HuH-7 (cell line): ENCODE results near the gene RBL2.
"Not testable (repeated sequence)": the region's sequence is repeated elsewhere in the genome, so short reads cannot be mapped to it uniquely, and the experiment has no call there.

ENCODE experiments used
- DNase-seq: peaks from one replicate; pipeline ENCODE4 v3.0.0; 2011; ENCODE audit warnings: low spot score

Gene RBL2

DNA sequence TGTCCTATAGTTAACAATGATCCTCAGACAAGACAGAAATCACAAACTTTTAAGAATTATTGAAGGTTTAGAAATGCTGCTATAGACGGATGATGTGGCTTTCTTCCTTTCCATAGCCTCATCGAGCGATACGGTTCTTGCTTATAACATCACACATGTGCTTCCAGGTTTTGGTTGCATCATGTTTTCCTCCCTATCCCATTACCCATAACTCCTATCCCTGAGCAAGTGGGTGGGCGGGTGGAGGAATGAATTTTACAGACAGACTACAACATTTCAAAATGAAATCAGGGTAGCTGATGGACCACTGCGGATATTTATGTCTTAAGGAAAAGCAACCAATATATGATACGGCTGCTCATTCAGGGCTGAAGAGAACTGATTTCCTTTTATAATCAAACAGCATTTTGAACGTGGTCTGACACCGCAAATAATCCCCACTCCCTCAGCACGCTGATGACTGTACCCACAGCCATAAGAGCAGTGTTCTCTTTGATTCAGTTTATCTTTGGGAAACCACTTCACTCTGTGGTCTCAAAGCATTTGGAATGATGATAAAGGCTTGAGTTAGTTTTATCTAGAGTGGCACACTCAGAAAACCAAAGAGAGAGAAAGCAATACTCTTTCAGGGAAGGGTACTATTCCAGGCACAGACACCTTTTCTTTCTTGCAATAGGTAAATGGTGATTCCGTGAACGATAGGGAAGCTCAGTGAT, 73.4 kb downstream of the RBL2 start:
- no peak for DNase-seq

DNA sequence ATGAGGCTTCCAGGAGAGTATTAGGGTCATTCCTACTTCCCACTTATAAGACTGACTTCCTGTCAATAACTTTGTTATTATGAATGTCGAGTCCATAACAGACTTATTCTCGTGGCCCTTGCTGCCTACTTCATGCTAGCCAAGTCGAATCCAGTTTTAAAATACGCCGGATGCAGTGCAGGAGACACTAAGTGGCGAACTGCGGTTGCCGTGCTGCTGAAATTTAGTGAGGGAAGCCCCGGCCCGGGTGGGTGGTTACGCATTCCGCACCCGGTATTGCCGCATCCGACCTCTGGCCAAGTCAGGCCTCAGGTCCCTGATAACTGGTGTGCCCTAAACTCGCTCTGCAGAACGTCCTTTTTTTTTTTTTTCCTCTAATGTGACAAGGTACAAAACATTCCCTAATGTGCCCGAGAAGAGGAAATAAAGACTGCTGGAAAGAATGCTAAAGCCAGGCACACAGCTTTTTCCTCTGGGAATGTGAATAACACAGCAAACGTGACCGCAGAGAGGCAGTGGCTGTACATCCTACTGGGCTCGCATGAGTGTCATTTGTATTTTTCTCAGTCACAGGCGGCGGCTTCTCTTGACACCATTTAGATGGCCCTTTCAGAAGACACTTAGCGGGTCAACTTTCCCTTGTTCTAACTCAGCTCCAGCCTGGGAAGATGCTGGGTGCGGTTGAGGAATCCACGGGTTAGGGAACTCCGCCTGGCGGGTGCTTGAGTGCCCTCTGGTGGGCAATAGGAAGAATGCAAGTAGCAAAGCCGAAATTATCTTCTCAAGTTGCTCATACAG, 75.8 kb downstream of the RBL2 start:
- peak; percentile 55 for DNase-seq

DNA sequence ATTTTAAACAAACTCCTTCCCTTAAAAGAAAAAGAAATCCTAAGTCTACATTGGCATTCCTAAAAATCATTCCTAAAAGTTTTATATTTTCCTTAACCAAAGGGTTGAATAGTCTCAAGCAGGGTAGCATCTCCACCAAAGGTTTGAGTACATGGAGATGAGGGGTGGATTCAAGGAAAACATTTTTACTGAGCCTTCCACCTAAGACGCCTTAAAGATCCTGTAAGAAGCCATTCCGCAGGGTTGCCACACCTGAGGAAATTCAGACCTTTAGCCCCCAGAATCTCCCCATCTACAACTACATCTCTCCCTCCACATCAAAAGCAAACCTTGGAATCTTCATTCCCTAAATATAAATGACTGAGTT, 76.4 kb downstream of the RBL2 start:
- no peak for DNase-seq

DNA sequence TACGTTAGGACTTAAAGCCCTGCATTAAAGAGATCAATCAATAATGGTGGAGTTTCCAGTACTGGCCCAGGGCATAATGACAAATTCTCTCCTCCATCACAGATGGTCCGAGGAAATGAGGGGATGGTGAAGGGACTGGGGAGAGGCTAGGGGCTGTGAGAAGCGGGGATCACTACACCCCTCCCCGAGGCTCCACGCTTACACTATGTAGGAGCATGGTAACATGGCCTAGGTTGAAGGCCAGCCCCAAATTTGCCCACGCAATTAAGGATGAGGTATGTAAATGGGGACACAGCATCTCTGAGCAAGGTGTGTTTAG, 76.8 kb downstream of the RBL2 start:
- no peak for DNase-seq

DNA sequence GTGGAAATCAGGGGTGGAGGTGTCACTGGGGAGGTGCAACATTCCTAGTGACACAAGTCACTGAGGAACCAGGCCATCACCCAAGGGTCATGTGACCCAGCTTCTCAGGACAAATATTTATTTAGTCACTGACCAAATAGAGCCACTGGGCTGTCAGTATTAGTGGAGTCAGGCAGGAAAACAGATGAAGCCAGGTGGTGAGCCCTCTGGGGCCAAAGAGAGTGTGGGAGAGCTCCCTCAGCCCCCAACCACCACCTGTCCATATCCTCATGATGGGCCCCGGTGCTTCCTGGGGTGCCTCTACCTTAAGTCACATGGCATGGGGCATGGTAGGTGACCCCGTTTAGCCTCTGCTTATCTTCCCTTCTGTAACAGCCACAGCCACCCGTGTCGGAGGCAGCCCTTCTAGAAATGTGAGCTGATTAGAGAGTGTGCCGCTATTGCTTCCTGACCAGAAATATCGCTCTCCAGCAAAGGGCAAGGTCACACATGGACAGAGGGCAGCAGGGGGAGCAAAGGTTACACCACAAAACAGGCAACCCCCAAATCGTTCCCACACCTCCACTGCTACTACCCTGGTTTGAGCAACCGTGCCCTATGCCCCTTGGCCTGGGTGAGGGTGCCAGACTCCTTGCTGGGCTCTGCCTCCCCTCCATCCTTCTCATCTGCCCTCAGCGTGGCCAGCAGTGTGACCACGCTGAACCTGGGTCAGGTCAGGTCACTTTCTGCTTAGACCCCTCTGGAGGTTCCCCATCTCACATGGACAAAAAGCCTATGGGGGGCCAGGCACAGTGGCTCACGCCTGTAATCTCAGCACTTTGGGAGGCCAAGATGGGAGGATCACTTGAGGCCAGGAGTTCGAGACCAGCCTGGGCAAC, 77.4 kb downstream of the RBL2 start:
- DNase-seq = peak; percentile 46

DNA sequence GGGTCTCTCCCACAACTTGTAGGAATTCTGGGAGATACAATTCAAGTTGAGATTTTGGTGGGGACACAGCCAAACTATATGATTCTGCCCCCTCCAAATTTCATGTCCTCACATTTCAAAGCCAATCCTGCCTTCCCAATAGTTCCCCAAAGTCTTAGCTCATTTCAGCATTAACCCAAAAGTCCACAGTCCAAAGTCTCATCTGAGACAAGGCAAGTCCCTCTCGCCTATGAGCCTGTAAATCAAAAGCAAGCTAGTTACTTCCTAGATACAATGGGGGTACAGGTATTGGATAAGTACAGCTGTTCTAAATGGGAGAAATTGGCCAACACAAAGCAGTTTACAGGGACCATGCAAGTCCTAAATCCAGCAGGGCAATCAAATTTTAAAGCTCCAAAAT, 78.5 kb downstream of the RBL2 start:
- not testable (repeated sequence) for DNase-seq

DNA sequence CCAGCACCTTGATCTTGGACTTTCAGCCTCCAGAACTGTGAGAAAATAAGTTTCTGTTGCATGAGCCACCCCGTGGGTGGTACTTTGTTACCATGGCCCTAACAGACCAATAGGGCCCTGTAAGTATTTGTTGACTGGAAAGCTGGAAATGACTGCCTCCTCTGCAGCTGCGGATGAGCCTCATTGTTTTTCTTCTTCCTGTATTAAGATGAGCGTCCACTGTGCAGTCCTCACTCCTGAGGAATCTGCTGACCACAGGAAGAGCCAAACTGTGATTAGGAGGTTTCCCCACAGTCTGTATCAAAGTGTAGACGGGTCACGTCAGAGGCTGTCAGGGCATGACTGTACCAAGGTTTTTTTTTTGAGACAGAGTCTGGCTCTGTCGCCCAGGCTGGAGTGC, 81.0 kb downstream of the RBL2 start:
- DNase-seq = no peak

DNA sequence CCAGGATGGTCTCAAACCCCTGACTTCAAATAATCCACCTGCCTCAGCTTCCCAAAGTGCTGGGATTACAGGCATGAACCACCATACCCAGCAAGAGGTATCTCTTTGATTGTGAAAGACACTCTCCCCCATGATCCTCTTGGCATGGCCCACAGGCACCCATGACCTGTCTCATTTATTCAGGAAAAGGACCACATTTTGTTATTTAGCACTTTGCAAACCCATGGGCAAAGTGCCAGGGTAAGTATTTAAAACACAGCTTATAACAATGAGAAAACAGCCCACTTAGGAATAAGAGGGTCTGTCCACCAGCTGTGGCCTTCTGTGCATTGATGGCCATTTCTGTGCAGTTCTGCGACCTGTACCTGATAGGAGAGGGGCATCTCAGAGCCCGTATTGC, 81.5 kb downstream of the RBL2 start:
- DNase-seq = no peak

DNA sequence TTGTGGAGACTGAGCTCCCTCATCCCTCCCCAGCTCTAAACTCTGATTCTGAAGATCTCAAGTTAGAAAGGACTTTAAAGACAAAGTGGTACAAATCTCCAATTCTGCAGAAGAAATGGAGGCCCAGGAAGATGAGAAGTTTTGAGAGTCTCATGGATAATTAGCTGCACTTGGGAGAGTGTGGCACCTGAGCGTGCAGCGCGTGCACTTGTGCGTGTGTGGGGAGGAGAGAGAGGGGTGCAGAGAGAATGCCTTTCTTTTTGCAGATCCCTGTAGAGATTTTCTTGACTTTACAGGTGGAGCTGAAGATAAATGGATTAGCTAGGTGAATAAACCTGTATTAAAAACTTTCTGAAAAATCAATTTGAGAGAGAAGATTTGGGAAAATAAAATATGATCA, 83.6 kb downstream of the RBL2 start:
- DNase-seq = no peak

DNA sequence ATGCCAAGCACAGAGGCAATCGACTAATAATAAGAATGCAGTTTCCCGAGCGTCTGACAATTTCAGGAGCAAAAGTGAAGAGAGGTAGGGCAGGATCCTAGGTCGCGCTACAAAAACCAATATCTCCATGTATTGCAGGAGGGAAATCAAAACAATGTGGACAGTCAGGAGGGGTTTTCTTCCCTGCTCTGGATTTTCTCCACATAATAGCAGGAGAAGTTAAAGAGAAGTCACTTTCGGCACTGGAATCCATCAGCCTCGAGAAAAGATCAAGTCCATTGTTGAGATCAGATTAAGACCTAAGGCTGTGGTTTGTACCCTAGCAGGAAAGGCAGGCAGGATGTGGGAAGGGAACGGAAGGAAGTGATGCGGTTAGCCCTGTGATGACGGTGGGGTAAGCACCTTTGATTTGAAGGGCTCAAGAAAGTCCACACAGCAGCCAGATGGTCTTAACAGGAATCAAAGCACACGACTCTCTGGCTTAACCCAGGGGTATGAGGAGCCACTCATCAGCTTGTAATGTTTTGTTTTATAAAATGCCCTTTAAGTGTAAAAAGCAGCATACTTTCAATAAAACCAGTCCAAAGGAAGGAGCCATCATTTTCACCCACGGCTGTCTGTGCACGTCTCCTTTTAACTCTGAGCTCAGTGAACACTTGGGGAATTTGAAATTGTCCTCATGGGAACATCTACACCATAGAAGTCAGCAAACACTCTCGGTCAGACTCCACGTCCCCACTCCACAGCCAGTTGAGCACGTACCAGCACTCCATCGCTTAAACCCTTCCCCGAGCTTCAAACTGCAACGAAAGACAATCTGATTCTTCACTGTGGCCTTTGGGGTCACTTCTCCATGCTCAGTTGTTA, 84.5 kb downstream of the RBL2 start:
- no peak for DNase-seq

DNA sequence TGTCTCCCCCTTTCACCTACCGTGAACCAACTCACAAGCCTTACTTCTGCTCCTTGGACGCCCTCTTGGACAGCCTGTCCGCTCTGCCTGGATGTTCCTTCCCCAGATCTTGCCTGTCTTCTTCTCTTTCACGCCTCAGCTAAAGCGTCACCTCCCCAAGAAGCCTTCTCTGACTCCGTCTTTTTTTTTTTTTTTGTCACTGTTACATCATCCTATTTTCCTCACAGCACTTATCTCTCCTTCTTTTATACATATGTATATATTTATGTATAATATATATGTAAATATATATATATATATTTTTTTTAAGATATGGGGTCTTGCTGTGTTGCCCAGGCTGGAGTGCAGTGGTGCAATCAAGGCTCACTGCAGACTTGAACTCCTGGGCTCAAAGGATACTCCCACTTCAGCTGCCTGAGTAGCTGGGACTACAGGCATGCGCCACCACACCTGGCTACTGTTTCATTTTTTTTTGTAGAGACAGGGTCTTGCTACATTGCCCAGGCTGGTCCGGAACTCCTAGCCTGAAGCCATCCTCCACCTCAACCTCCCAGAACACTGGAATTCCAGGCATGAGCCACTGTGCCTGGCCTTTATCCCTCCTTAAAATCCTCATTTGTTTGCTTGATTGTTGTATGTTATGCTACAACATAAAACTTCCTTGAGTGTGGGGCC, 85.3 kb downstream of the RBL2 start:
- no peak for DNase-seq

DNA sequence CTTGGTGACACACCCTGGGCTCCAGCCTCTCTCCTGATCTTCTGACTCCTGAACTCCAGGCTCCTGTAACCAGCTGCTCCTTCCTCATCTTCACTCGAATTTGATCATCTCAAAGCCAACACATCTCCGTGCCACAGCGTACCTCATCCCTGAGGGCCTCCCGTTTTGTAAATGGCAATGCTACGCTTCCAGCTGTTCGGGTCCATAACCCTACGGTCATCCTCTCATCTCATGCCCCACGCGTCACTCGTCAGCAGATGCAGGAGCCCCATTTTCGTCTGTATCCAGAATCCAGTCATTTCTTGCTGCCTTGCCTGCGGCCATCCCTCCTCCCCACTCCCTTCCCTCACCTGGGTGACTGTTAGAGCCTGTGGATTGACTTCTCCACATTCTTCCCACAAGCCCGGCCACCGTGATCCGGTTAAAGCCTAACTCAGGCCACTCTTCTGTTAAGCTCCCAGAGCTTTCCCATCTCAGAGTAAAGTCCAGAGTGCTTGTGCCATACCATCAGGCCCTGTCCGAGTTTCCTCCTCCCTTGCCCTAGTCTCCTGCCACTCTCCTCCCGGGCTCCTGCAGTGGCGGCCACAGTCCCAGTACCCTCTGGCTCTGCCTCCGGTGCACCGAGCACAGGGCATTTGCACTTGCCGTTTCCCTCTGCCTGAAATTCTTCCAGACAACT, 89.0 kb downstream of the RBL2 start:
- DNase-seq = no peak

DNA sequence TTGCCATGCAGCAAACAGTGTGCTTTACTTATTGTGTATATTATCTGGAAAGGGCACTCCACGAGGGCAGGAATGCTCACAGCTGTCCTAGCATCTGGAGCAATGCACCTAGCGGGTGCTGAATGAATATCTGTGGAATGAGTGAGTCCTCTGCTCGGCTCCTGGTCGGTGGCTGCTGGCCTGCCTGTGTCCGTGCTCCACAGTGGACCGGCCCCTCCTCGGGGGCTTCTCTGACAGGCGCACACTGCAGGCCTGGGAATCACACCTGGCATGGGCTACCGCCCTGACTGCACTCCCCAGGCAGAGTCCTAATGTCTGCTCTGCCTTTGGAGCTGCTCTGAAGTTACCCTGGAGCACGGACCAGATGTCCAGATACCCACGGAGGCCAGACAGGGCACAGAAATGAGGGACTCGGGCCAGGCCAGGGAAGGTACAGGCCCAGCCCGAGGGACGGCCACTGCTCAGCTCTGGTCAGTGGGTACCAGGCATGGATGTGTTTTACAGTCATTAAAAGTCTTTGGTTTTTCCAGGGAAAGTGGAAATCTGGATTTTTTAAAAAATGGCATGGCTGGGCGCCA, 89.8 kb downstream of the RBL2 start:
- no peak for DNase-seq

DNA sequence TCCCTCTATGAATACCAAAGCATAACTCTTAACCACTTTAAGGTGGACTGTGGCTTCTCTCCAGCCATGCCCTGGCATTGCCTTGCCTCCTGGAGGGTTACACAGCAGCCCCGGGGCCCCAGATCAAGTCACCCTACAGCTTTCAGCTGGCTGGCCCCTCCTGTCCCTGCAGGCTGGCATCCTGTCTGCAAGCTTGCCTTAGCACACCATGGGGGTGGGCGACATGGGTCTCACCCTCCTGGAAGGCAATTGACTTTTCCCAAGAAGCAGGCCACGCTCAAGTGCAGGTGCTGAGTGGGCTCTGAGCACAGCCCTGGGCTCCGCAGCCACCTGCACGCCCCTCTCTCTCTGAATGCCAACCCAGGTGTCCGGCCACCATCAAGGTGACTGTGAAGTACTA, 94.5 kb downstream of the RBL2 start:
- DNase-seq = no peak

DNA sequence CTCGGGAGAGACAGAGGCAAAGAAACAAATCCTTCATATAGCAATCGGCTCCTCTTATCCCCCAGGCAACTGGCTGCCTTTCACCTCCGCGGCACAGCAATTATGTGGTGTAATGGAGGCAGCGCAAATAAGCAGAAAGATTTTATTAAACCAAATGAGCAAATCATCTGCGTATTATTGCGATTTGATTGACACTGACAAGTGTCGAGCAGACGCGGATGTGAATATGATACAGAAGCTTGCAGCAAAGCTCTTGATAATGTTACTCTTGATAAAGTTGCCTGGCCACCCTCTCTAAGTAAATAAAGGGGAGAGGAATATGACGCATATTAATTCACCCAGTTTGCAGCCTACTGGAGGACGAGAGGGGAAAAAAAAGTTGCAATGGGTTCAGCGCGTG, 95.2 kb downstream of the RBL2 start:
- no peak for DNase-seq

DNA sequence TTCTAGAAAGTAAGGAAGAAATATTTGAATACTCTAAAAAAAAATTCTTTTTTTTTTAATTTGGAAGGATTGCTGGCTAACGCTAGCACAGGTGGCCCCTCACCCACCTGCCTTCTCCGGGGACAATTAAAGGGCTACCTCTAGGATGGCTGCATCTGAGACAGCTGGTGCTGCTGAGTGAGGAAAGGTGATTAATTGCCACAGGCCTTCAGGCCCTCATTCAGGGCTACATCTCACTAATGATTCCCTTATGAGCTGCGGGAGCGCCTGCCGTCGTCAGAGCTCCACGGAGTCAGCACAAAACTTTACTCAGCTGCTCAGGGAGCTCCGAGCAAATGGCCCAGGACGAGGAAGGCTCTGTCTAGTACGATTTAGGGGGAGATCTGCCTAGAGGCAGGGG, 95.8 kb downstream of the RBL2 start:
- no peak for DNase-seq

DNA sequence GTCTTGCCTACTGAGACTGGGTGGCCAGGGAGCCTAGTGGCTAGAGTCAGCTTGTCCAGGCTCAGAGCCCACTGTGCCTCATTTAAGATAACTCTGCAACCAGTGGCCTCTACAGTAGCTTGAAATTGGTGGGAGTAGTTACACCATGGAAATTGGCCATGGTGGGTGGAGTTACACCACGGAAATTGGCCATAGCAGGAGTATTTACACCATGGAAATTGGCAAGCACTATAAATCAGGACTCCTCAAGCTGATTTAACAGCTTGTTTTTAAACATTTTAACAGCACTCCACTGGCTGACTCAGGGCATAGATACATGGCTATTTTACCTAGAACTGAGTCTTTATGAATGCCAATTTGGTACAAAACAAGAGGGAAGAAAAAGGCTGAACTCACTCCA, 96.5 kb downstream of the RBL2 start:
- no peak for DNase-seq

DNA sequence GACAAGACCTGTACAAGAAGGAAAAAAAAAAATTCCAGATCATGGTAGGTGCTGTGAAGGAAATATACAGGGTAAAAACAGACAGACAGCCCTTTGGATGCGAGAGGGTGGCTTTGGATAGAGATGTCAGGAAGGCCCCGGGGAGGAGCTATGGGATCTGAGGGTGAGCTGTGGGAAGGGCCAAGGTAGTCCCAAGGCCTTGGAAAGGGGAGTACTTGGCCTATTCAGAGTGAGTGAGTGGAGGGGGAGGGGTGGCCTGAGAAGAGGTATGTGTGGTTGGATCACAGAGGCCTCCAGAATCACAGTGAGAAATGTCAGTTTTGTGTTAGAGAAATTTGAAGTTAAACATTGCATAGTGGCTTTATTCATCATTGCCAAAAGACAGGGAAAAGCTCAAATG, 99.9 kb downstream of the RBL2 start:
- DNase-seq = no peak

DNA sequence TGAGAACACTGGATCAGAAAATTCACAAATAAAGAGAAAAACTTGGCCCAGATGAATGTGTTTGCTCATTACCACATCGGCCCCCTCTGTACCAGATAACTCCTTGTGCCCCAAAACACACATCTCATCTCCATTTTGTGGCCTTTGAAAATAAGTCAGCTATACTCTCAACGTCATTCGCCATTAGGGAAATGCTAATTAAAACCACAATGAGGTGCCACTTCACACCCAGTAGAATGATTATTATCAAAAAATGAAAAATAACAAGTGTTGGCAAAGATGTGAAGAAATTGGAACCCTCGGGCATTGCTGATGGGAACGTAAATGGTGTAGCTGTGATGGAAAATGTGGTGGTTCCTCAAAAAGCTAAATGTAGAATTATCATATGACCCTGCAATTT, 103.4 kb downstream of the RBL2 start:
- no peak for DNase-seq

DNA sequence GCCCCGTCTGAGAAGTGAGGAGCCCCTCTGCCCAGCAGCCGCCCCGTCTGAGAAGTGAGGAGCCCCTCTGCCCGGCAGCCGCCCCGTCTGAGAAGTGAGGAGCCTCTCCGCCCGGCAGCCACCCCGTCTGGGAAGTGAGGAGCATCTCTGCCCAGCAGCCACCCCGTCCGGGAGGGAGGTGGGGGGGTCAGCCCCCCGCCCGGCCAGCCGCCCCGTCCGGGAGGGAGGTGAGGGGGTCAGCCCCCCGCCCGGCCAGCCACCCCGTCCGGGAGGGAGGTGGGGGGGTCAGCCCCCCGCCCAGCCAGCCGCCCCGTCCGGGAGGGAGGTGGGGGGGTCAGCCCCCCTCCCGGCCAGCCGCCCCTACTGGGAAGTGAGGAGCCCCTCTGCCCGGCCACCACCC, 105.1 kb downstream of the RBL2 start:
- DNase-seq = not testable (repeated sequence)
